NT2/D1 (cell line): ENCODE measurements around the gene CCDC57.

ENCODE experiments used
- SUZ12 ChIP-seq: IDR thresholded peaks from 2 replicates; pipeline ENCODE4 v1.6.1; 2011; ENCODE audit not compliant: insufficient read length, insufficient read depth; ENCODE audit errors: extremely low read depth
- YY1 ChIP-seq: IDR thresholded peaks from 2 replicates; pipeline ENCODE4 v1.6.1; 2011; ENCODE audit not compliant: insufficient read length, insufficient read depth
- ZNF274 ChIP-seq: IDR thresholded peaks from 2 replicates; pipeline ENCODE4 v1.6.1; 2011; ENCODE audit warnings: mild to moderate bottlenecking, low read depth, low read length

GRCh38 chr17:82077617-82078358, 134.9 kb downstream of the CCDC57 start:
- no peak for TF ChIP-seq SUZ12
- no peak for TF ChIP-seq ZNF274
- no peak for TF ChIP-seq YY1
